GM12865 (cell line): Measurements from ENCODE around the gene C11orf52.

Source experiments
- DNase-seq: peaks from one replicate; pipeline ENCODE4 v3.0.0; 2010; ENCODE audit warnings: low read depth
- H3K4me3 ChIP-seq: 2 replicates; pipeline ENCODE4 v1.5.1; 2011; ENCODE audit warnings: mild to moderate bottlenecking, low read depth, low read length, control low read depth
- TF ChIP-seq, protein P1 (sequence below): IDR thresholded peaks from 2 replicates; pipeline ENCODE4 v1.5.1; 2011; ENCODE audit warnings: low read length, control low read depth, low read depth, inconsistent platforms; ENCODE audit not compliant: insufficient read depth; ENCODE audit errors: missing control alignments

Gene C11orf52

DNA sequence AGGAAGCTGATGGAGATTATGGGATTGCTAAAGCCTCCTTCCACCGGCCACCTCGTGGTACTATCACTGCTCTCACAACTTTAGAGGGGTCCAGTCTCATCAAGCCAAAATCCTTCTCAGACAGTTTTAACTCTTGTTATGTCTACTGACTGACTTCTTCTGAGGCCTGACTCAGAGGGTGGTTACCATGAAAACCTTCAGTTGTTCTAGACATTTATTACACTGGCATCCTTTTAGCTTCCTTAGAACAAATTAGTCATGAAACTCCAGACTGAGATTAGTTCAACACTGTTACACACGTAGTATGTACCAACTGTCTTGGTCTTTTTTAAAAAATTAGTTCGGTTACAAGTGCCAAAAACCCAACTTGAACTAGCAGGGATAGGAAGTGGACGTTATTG lies 25.9 kb downstream of the C11orf52 start:
- TF ChIP-seq, protein P1, sequence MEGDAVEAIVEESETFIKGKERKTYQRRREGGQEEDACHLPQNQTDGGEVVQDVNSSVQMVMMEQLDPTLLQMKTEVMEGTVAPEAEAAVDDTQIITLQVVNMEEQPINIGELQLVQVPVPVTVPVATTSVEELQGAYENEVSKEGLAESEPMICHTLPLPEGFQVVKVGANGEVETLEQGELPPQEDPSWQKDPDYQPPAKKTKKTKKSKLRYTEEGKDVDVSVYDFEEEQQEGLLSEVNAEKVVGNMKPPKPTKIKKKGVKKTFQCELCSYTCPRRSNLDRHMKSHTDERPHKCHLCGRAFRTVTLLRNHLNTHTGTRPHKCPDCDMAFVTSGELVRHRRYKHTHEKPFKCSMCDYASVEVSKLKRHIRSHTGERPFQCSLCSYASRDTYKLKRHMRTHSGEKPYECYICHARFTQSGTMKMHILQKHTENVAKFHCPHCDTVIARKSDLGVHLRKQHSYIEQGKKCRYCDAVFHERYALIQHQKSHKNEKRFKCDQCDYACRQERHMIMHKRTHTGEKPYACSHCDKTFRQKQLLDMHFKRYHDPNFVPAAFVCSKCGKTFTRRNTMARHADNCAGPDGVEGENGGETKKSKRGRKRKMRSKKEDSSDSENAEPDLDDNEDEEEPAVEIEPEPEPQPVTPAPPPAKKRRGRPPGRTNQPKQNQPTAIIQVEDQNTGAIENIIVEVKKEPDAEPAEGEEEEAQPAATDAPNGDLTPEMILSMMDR: no peak
- no peak for DNase-seq
- no peak overlapping the region for H3K4me3 ChIP-seq

DNA sequence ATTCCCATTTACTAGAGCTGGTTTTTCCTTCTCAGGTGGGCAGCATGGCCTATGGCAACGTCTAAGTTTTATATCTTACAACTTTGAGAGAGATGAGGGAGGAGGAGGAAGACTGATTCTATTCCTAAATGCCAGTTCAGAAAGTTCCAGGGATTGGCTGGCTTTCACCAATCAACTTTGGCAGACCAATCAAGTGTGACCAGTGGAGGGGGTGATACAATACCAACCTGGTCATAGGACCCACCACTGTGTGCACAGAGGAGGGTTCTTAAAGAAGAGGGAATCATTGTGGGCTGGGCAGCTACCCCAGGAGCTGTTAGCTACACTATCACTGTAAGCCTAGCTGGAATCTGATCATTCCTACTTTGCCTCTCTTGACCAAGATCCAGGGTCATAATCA lies 26.5 kb downstream of the C11orf52 start:
- no peak overlapping the region for H3K4me3 ChIP-seq
- DNase-seq: no peak

DNA sequence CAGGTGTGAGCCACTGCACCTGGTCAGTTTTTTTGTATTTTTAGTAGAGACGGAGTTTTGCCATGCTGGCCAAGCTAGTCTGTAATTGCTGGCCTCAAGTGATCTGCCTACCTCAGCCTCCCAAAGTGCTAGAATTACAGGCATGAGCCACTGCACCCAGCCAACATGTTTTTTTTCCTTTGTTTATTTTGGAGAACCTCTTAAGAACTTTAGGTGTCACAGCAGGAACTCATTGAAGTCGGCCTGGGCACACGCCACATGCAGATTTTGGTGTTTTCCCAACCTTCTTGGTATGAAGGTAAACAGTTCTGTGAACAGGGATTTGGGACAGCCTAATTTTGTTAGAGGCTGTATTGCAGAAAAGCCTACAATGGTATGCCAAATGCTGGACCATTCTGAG lies 27.8 kb downstream of the C11orf52 start:
- TF ChIP-seq, protein P1: no peak
- DNase-seq: no peak
- no peak overlapping the region for H3K4me3 ChIP-seq

More for the DNA sequence above, 26.5 kb downstream of the C11orf52 start:
- TF ChIP-seq, protein P1: no peak

DNA sequence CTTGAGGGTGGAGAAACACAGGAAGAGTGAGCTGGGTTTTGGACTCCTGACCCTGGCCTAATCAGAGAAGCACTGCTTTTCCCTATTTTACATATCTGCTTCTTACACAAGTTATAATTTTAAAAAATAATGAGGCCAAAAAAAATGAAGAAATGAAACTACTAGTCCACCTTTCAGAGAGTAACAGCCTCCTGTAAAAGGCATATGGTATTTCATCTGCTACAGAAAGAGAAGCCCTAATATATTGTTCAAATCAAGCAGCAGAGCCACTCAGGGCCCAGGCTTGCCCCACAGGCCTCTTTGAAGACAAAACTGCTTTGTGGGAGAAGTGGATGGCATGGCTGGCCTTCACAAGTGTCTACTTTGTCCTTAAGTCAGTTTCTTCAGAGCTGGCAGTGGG lies 28.4 kb downstream of the C11orf52 start:
- H3K4me3 ChIP-seq: no peak overlapping the region
- TF ChIP-seq, protein P1: no peak
- DNase-seq: no peak

DNA sequence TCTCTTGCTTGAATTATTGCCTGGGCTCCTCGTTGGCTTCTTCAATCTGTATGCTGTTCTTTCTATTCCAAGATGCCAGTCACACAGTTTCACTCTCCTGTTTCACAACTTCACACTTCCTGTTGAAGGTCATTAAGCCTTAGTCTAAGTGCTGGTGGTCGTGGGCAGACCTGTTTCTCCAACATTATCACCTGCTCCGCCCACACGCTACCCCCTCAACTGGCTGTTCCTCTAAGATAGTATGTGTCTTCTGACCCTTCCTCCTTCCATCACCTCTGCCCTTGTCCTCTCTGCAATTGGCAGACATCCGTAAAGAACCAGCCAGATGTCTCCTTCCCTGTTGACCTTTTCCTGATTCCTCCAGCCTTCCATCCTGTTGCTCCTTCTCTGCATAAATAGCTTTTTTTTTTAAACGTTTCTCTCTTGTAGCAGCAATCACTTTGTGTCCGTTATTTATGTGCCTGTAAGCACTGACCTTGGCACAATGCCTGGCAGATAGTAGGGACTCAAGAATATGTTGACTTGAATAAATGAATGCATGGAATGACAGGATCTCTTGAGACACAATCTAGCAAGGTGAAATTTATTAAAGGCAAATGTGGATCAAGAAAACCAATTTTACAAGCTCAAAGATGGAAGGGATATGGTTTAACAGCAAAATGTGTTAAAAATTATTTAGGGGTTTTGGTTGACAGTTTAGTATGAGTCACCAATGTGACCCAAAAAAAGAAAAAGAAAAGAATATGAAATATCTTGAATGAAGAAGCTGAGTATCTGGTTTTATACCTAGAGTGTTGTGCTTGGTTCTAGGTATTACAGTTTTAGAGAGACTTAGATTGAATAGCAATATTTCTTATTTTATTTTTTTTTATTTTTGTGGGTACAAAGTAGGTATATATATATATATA lies 31.1 kb downstream of the C11orf52 start:
- DNase-seq: no peak
- H3K4me3 ChIP-seq: no peak overlapping the region
- TF ChIP-seq, protein P1: no peak

DNA sequence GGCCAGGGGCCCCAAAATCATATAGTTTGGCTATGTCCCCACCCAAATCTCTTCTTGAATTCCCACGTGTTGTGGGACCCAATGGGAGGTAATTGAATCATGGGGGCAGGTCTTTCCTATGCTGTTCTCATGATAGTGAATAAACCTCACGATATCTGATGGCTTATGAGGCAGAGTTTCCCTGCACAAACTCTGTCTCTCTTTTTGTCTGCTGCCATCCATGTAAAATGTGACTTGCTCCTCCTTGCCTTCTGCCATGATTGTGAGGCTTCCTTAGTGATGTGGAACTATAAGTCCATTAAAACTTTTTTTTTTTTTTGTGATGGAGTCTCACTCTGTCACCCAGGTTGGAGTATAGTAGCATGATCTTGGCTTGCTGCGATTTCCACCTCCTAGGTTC lies 32.9 kb downstream of the C11orf52 start:
- H3K4me3 ChIP-seq: no peak overlapping the region
- no peak for DNase-seq
- TF ChIP-seq, protein P1: no peak

DNA sequence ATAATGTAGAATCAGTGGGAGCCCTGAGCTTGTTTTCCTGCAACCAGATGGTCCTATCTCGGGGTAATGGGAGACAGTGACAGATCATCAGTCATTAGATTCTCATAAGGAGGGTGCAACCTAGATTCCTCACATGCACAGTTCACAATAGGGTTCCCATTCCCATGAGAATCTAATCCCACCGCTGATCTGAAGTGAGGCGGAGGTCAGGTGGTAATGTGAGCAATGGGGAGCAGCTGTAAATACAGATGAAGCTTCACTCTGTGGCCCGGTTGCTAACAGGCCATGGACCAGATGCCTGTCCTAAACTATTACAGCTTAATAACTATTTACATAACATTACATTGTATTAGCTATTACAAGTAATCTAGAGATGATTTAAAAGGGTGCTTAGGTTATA lies 35.4 kb downstream of the C11orf52 start:
- TF ChIP-seq, protein P1: no peak
- no peak overlapping the region for H3K4me3 ChIP-seq
- DNase-seq: no peak
